NOMO-1 treated with DMSO at 0.1 percent for 48 hours (cell line): ENCODE measurements around the gene NPL.

Source experiments
- DNase-seq: peaks from one replicate; lab custom pipeline; 2025; ENCODE audit not compliant: unreplicated experiment; lab: John Stamatoyannopoulos, UW

Gene NPL

DNA sequence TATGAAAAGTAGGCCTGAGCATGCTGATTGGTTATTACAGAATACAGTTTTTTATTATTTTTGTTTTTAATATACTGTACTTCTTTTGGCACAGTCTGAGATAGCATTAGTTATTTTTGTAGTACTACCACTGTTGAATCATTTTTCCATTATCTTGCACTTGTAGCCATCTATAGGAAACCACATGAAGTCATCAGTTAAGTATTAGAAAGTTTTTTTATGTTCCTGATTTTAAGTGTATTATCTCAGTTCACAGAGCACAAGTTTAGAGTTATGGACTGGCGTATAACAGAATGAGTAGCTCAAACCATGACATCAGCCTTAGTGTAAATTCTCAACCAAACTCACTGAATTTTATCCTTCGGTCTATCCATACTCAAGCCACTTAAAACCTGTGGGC, 72.4 kb downstream of the NPL start:
- no peak for DNase-seq

- DNase-seq = no peak
Observed at GRCh38 chr1:182862827-182863226, 73.3 kb downstream of the NPL start.

DNA sequence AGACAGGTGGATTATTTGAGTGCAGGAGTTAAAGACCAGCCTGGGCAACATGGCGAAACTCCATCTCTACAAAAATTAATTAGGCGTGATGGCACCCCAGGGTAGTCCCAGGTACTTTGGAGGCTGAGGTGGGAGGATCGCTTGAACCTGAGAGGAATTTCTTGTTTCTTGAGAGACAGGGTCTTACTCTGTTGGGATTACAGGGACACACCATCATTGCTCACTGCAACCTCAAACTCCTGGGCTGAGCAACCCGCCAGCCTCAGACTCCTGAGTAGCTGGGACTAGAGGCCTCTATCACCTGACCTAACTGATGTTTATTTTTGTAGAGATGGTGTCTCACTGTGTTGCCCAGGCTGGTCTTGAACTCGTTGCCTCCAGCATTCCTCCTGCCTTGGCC, 74.4 kb downstream of the NPL start:
- no peak for DNase-seq

- DNase-seq = no peak
Observed at GRCh38 chr1:182867861-182868260, 78.3 kb downstream of the NPL start.

DNA sequence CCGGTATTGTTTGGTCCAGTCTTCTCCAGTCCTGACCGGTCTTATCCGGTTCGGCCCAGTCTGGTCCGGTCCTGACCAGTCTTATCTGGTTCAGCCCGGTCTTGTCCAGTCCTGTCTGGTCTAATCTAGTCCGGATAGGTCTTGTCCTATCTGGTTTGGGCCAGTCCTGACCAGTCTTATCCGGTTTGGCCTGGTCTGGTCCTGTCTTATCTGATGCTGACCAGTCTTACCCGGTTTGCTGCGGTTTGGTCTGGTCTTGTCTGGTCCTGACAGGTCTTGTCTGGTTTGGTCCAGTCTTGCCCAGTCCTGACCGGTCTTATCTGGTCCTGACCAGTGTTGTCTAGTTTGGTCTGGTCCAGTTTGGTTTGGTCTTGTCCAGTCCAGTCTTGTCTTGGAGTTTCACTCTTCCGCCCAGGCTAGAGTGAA, 79.7 kb downstream of the NPL start:
- no peak for DNase-seq

DNA sequence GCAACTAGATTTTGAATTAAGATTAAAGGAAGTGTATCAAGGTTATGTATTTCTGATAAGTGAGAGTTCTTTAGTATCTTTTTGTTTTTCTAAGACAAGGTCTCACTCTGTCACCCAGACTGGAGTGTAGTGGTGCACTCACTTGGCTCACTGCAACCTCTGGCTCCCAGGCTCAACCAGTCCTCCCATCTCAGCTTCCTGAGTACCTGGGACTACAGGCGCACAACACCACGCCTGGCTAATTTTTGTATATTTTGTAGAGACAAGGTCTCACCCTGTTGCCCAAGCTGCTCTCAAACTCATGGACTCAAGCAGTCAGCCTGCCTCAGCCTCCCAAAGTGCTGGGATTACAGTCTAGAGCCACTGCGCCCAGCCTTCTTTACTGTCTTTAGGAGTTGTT, 83.3 kb downstream of the NPL start:
- no peak for DNase-seq

GRCh38 chr1:182875889-182876288, 86.3 kb downstream of the NPL start:
- no peak for DNase-seq

GRCh38 chr1:182877331-182877730, 87.8 kb downstream of the NPL start:
- DNase-seq = no peak

DNA sequence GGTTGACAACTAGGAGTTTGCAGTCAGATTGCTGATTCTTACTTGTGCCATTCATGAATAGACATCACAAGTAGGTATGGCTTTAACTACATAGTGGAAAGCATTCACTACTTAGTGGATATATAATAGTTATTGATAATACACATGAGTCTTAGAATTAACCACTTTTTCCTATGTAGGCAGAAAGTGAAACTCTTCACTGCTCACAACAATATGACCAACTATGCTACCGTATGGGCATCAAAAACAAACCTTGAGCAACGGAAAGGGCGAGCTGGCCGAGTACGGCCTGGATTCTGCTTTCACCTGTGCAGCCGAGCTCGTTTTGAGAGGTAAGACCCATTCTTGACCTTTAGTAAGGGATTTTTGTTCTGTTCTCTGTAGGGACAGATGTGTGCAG, 88.3 kb downstream of the NPL start:
- DNase-seq = no peak
